Measurements from ENCODE around the gene CALHM6. TPM values are rescaled to one million over a fixed set of nuclear protein-coding genes. Genes with fewer than 3 reads are reported as not detected.

CALHM6 gene
- polyA plus RNA-seq, 3 donors: 47.7 to 367 (median 261) TPM

DNA sequence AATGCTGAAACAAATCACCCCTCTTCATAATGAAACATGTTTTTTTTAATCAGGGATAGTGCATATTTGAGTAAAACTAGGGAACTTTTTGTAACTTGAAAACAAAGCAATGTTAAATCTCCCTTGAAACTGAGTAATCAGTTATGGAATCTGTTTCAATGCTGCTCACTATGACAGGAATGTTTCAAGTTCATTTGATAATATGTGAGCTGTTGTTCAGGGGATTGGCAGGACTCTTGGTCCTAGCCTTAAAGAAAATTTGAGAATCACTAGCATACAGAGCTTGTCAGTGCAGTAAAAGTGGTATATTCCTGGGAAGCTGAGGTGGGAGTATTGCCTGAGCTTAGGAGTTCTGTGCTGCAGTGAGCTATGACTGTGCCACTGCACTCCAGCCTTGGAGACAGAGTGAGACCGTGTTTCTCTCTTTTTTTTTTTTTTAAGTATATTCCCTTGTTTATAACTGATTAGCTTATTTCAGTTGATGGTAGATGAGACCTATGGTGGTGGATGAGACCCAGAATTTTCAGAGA is 21.6 kb upstream of the CALHM6 start:
- H3K4me1 Mint-ChIP-seq: peaks cover 12% of the 10 kb centered on the region
- H3K9me3 ChIP-seq (replicated peaks in 1 of 2; ENCODE audit: control insufficient read depth in 1 of 2, insufficient read depth in 1 of 2, low read length in 2 of 2): no peaks in the 10 kb centered on the region
- H3K36me3 Mint-ChIP-seq: peaks cover 15 to 18% of the 10 kb centered on the region in 2 donors
- no peak overlapping the region for H3K4me3 ChIP-seq (replicated peaks in 1 of 3; ENCODE audit: low read depth in 2 of 3, low read length in 3 of 3)
- H3K9me3 Mint-ChIP-seq: no peaks in the 10 kb centered on the region
- H3K4me1 ChIP-seq (ENCODE audit: control insufficient read depth in 1 of 2, insufficient read depth in 2 of 2, low read length in 2 of 2): peaks cover 6 to 9% of the 10 kb centered on the region in 2 donors
- H2AFZ ChIP-seq (ENCODE audit: insufficient read depth, low read depth, low read length, poor library complexity, severe bottlenecking): no peak overlapping the region
- peaks cover 15 to 23% of the 10 kb centered on the region in 2 donors for H3K36me3 ChIP-seq (replicated peaks in 1 of 2; ENCODE audit: control insufficient read depth in 1 of 2, insufficient read depth in 2 of 2, low read length in 2 of 2)
- no peak overlapping the region for H3K27ac Mint-ChIP-seq
- no peak overlapping the region for H3K4me2 ChIP-seq (replicated peaks; ENCODE audit: extremely low read depth, low read length, poor library complexity, severe bottlenecking)
- TF ChIP-seq, protein P1, sequence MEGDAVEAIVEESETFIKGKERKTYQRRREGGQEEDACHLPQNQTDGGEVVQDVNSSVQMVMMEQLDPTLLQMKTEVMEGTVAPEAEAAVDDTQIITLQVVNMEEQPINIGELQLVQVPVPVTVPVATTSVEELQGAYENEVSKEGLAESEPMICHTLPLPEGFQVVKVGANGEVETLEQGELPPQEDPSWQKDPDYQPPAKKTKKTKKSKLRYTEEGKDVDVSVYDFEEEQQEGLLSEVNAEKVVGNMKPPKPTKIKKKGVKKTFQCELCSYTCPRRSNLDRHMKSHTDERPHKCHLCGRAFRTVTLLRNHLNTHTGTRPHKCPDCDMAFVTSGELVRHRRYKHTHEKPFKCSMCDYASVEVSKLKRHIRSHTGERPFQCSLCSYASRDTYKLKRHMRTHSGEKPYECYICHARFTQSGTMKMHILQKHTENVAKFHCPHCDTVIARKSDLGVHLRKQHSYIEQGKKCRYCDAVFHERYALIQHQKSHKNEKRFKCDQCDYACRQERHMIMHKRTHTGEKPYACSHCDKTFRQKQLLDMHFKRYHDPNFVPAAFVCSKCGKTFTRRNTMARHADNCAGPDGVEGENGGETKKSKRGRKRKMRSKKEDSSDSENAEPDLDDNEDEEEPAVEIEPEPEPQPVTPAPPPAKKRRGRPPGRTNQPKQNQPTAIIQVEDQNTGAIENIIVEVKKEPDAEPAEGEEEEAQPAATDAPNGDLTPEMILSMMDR (IDR thresholded peaks at IDR 0.05): no peak
- H4K20me1 ChIP-seq (ENCODE audit: insufficient read depth, low read length): no peaks in the 10 kb centered on the region
- no peak overlapping the region for H3K27ac ChIP-seq (ENCODE audit: low read depth in 1 of 2, low read length in 2 of 2)
- WGBS (ENCODE audit: insufficient coverage): no CpG with 5 or more reads among the region's 1 CpG
- H3K27me3 ChIP-seq (ENCODE audit: control insufficient read depth in 2 of 2, insufficient read depth in 2 of 2, low read length in 2 of 2): no peaks in the 10 kb centered on the region
- no peak for DNase-seq
- no peaks in the 10 kb centered on the region for H3K79me2 ChIP-seq (ENCODE audit: insufficient read depth, low read length)
- intact Hi-C loops (cut with micrococcal nuclease): loop anchor here in 1 of 2 donors (10.0 kb wide), 2 partner anchors 95 to 145 kb away; no protein-coding TSS in a partner anchor
- no peak overlapping the region for H3K9ac ChIP-seq (ENCODE audit: insufficient read depth, low read length, poor library complexity, severe bottlenecking)
- peaks cover 0 to 2% (median 0%) of the 10 kb centered on the region in 3 donors for H3K27me3 Mint-ChIP-seq (ENCODE audit: low read depth in 3 of 3)
- no peak overlapping the region for H3K4me3 Mint-ChIP-seq

DNA sequence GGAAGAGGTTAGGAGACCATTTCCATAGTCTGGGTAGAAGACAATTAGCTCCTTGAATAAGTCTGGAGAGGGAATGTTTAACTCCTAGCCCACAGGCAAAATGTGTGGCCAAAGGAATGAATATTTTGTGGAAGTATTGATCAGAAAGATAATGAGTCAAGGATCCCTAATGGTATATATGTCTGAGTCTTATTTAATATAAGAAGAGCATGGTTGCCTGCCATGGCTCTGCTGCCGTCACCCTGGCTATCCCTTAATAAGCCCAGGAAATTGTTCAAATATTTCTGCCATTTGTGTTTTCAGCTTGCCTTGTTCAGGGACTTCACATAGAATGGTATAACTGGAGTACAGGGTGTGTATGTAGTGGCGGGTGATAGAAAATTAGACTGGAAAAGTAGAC is 18.1 kb upstream of the CALHM6 start:
- Histone ChIP-seq H4K20me1 (ENCODE audit: insufficient read depth, low read length) (no peaks in the 10 kb centered on the region), H3K27me3 (ENCODE audit: control insufficient read depth in 2 of 2, insufficient read depth in 2 of 2, low read length in 2 of 2) (no peaks in the 10 kb centered on the region), H3K4me2 (replicated peaks; ENCODE audit: extremely low read depth, low read length, poor library complexity, severe bottlenecking) (no peak overlapping the region), H3K36me3 (replicated peaks in 1 of 2; ENCODE audit: control insufficient read depth in 1 of 2, insufficient read depth in 2 of 2, low read length in 2 of 2) (no peaks in the 10 kb centered on the region), H3K4me3 (replicated peaks in 1 of 3; ENCODE audit: low read depth in 2 of 3, low read length in 3 of 3) (no peak overlapping the region), H3K9me3 (replicated peaks in 1 of 2; ENCODE audit: control insufficient read depth in 1 of 2, insufficient read depth in 1 of 2, low read length in 2 of 2) (no peaks in the 10 kb centered on the region), H3K9ac (ENCODE audit: insufficient read depth, low read length, poor library complexity, severe bottlenecking) (no peak overlapping the region), H3K4me1 (ENCODE audit: control insufficient read depth in 1 of 2, insufficient read depth in 2 of 2, low read length in 2 of 2) (peaks cover 35 to 41% of the 10 kb centered on the region in 2 donors), H3K79me2 (ENCODE audit: insufficient read depth, low read length) (no peaks in the 10 kb centered on the region), H3K27ac (ENCODE audit: low read depth in 1 of 2, low read length in 2 of 2) (no peak overlapping the region), H2AFZ (ENCODE audit: insufficient read depth, low read depth, low read length, poor library complexity, severe bottlenecking) (no peak overlapping the region)
- no peaks in the 10 kb centered on the region for H3K36me3 Mint-ChIP-seq
- no peak overlapping the region for H3K4me3 Mint-ChIP-seq
- TF ChIP-seq, protein P1 (IDR thresholded peaks at IDR 0.05): no peak
- DNase-seq: no peak
- no CpG with 5 or more reads among the region's 2 CpGs for WGBS (ENCODE audit: insufficient coverage)
- H3K27me3 Mint-ChIP-seq (ENCODE audit: low read depth in 3 of 3): peaks cover 0 to 2% (median 0%) of the 10 kb centered on the region in 3 donors
- peaks cover 0 to 2% (median 0%) of the 10 kb centered on the region in 7 donors for H3K9me3 Mint-ChIP-seq
- H3K27ac Mint-ChIP-seq: no peak overlapping the region
- intact Hi-C loops (cut with micrococcal nuclease): loop anchor here in 1 of 2 donors (10.0 kb wide), 2 partner anchors 92 to 148 kb away; no protein-coding TSS in a partner anchor
- H3K4me1 Mint-ChIP-seq: peaks cover 38% of the 10 kb centered on the region
